ENCODE results near the gene B3GNT8.

DNA sequence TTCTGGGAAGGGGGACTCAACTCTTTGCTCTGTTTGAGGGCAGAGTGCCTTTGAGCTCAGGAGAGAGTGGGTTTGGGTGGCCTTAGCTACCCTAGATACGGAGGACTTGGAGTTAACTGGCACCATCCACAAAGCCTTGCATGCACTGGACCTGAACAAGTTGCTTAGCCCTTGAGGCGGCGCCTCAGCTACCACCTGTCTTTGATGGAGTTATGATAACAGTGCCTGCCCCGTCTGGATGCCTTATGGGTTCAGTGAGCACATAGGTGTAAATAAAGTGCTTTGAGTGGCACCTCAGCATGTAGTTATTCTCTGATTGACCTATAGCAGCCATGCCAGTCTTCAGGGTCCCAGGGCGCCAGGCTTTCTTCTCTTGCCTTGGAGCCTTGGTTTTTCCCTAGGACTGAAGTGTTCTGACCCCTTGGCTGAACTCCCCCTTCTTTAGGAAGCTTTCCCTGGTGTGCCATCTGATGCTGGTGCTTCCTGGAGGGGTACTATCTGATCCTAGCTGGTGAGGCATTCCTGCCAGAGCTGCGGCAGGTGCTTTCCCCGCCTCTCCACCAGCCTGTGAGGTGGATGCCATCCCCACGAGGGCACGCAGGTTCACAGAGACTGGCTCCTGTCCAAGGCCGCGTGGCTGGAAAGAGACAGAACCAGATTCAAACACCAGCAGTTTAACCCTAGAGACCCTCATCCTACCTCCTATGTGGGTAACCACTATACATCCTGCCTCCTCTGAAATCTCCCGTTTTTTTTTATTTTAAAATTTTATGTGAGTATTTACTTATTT is 23.8 kb downstream of the B3GNT8 start:
- TF ChIP-seq, protein P1, sequence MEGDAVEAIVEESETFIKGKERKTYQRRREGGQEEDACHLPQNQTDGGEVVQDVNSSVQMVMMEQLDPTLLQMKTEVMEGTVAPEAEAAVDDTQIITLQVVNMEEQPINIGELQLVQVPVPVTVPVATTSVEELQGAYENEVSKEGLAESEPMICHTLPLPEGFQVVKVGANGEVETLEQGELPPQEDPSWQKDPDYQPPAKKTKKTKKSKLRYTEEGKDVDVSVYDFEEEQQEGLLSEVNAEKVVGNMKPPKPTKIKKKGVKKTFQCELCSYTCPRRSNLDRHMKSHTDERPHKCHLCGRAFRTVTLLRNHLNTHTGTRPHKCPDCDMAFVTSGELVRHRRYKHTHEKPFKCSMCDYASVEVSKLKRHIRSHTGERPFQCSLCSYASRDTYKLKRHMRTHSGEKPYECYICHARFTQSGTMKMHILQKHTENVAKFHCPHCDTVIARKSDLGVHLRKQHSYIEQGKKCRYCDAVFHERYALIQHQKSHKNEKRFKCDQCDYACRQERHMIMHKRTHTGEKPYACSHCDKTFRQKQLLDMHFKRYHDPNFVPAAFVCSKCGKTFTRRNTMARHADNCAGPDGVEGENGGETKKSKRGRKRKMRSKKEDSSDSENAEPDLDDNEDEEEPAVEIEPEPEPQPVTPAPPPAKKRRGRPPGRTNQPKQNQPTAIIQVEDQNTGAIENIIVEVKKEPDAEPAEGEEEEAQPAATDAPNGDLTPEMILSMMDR (IDR thresholded peaks at IDR 0.05) = no peak
- TF ChIP-seq POLR2A (IDR thresholded peaks at IDR 0.05) = no peak

All from testis (tissue), 2 donors.